Peyer's patch (tissue), 4 donors: ENCODE measurements around the gene HSPA12B. TPM values are rescaled to one million over a fixed set of nuclear protein-coding genes. Genes with fewer than 3 reads are reported as not detected.

Experiments used
- DNase-seq, 3 donors: peaks; one replicate each; pipeline ENCODE4 v3.0.0-alpha.2; 2017 to 2019
- H3K27ac ChIP-seq, 4 donors: fragments of 200-600 bp; sonication (generic); one replicate each; pipeline ENCODE4 v1.5.1; 2016 to 2019
- H3K27me3 ChIP-seq, 2 donors: fragments of 200-600 bp; sonication (generic); one replicate each; pipeline ENCODE4 v1.5.1; 2019
- H3K36me3 ChIP-seq, 3 donors: fragments of 200-600 bp; sonication (generic); one replicate each; pipeline ENCODE4 v1.5.1; 2016 to 2019
- H3K4me1 ChIP-seq, 4 donors: fragments of 200-600 bp; sonication (generic); one replicate each; pipeline ENCODE4 v1.5.1; 2016 to 2019
- H3K4me3 ChIP-seq, 4 donors: fragments of 200-600 bp; sonication (generic); 1 replicate in 3 of 4; 2 replicates in 1 of 4; pipeline ENCODE4 v1.5.1; 2016 to 2019; ENCODE audit warnings: mild to moderate bottlenecking in 1 of 4
- H3K9me3 ChIP-seq, 4 donors: fragments of 200-600 bp; sonication (generic); one replicate each; pipeline ENCODE4 v1.5.1; 2016 to 2019; ENCODE audit warnings: mild to moderate bottlenecking in 1 of 4
- POLR2A ChIP-seq, 2 donors: fragments of 450-650 bp; IDR thresholded peaks; one replicate each; pipeline ENCODE4 v1.5.1; 2017; ENCODE audit warnings: antibody characterized with exemption in 2 of 2, mild to moderate bottlenecking in 2 of 2, moderate library complexity in 2 of 2
- total RNA-seq, 4 donors: library from RNA; depleted of rRNA; stranded (reverse); fragments of >200 nt; gene quantifications; one replicate each; pipeline ENCODE4 v1.1.0, GENCODE V29; 2016
- TF ChIP-seq, protein P1 (sequence below), 6 experiments: fragments of 450-650 bp in 4 of 6; fragments of 200-600 bp in 2 of 6; sonication (generic) in 1 of 6; IDR thresholded peaks; one replicate each; pipeline ENCODE4 v1.5.1; 2017 to 2019; ENCODE audit warnings: antibody characterized with exemption in 6 of 6, mild to moderate bottlenecking in 3 of 6, moderate library complexity in 1 of 6

Gene HSPA12B
- total RNA-seq, 4 donors from 2014 or later = 1.2 to 4.3 (median 2.3) TPM

GRCh38 chr20:3728354-3728753 lies 4.1 kb upstream of the HSPA12B start:
- Histone ChIP-seq H3K4me3 (no peak overlapping the region), H3K27ac (no peak overlapping the region)

DNA sequence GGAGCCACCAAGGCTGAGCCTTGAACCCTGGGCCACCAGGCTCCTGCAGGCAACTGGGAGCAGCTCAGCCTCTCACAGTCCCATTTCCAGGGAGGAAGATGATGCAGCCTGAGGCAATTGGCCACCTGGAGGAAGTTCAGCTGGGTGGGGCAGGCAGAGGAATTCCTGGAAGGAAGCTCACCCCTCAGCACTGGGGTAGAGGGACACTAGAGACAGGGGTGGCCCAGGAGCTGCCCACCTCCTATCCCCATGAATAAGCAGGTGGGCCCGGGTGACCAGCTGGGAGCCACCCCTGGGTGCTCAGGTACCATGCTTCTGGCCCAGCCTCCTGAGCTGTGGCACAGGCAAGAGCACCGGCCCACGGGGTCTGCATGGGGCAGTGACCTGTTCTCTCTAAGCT lies 3.6 kb upstream of the HSPA12B start:
- Histone ChIP-seq H3K9me3 (no peaks in the 10 kb centered on the region), H3K4me1 (peaks cover 0 to 8% (median 0%) of the 10 kb centered on the region in 4 donors), H3K4me3 (no peak overlapping the region), H3K27me3 (peaks cover 0 to 5% of the 10 kb centered on the region in 2 donors), H3K36me3 (no peaks in the 10 kb centered on the region), H3K27ac (no peak overlapping the region)
- no peak for TF ChIP-seq POLR2A (IDR thresholded peaks at IDR 0.05)
- TF ChIP-seq, protein P1, sequence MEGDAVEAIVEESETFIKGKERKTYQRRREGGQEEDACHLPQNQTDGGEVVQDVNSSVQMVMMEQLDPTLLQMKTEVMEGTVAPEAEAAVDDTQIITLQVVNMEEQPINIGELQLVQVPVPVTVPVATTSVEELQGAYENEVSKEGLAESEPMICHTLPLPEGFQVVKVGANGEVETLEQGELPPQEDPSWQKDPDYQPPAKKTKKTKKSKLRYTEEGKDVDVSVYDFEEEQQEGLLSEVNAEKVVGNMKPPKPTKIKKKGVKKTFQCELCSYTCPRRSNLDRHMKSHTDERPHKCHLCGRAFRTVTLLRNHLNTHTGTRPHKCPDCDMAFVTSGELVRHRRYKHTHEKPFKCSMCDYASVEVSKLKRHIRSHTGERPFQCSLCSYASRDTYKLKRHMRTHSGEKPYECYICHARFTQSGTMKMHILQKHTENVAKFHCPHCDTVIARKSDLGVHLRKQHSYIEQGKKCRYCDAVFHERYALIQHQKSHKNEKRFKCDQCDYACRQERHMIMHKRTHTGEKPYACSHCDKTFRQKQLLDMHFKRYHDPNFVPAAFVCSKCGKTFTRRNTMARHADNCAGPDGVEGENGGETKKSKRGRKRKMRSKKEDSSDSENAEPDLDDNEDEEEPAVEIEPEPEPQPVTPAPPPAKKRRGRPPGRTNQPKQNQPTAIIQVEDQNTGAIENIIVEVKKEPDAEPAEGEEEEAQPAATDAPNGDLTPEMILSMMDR (IDR thresholded peaks at IDR 0.05) = no peak
- no peak for DNase-seq

More at GRCh38 chr20:3728354-3728753, 4.1 kb upstream of the HSPA12B start:
- Histone ChIP-seq H3K36me3 (no peaks in the 10 kb centered on the region), H3K4me1 (peaks cover 0 to 4% (median 0%) of the 10 kb centered on the region in 4 donors), H3K27me3 (peaks cover 0 to 5% of the 10 kb centered on the region in 2 donors), H3K9me3 (no peaks in the 10 kb centered on the region)
- no peak for DNase-seq
- TF ChIP-seq POLR2A (IDR thresholded peaks at IDR 0.05) = no peak
- TF ChIP-seq, protein P1 (IDR thresholded peaks at IDR 0.05) = no peak

- Histone ChIP-seq H3K4me3 (no peak overlapping the region), H3K9me3 (no peaks in the 10 kb centered on the region), H3K36me3 (no peaks in the 10 kb centered on the region), H3K4me1 (peaks cover 0 to 13% (median 0%) of the 10 kb centered on the region in 4 donors), H3K27ac (no peak overlapping the region), H3K27me3 (peaks cover 0 to 5% of the 10 kb centered on the region in 2 donors)
- TF ChIP-seq POLR2A (IDR thresholded peaks at IDR 0.05) = no peak
- TF ChIP-seq, protein P1 (IDR thresholded peaks at IDR 0.05) = no peak
- DNase-seq = no peak
Measured at GRCh38 chr20:3729378-3729777, 3.1 kb upstream of the HSPA12B start.

DNA sequence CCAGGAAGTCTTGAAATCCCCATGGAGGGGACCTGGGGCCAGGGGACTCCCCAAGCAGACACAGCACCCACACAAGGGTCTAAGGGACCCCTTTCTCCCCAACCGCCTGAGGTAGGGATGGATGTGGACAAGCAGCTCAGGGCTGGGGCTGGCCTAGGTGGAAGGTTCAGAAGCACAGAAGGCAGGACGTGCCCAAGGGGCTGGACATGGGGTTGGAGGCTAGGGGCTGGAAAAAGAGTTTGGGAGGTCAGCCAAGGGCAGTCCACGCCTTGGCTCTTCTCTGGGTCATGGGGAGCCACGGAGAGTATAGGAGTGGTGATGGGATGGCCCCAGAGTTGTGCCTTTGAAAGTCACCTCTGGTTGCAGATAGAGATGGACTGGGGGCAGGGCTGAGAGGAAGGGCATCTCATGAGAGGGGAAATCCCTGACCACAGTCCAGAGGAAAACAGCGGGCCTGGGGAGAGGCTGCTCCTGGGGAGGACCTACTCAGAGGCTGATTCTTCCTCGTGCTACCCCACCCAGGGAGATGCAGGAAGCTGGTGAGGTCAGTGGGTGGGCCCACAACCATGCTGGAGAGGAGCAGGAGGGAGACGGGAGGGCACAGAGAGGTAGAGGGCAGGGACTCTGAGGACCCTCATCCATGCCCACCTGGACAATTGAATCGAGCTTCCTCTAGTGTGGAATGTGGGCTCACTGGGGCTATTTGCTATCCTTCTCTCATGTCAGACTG lies 2.5 kb upstream of the HSPA12B start:
- Histone ChIP-seq H3K4me1 (peaks cover 0 to 14% (median 0%) of the 10 kb centered on the region in 4 donors), H3K27me3 (peaks cover 0 to 5% of the 10 kb centered on the region in 2 donors), H3K27ac (no peak overlapping the region), H3K4me3 (no peak overlapping the region), H3K36me3 (no peaks in the 10 kb centered on the region), H3K9me3 (no peaks in the 10 kb centered on the region)
- DNase-seq = no peak
- no peak for TF ChIP-seq POLR2A (IDR thresholded peaks at IDR 0.05)
- TF ChIP-seq, protein P1 (IDR thresholded peaks at IDR 0.05) = no peak

GRCh38 chr20:3730803-3731672 lies 1.4 kb upstream of the HSPA12B start:
- no peak for DNase-seq
- Histone ChIP-seq H3K36me3 (no peaks in the 10 kb centered on the region), H3K4me3 (no peak overlapping the region), H3K4me1 (peaks cover 0 to 20% (median 0%) of the 10 kb centered on the region in 4 donors), H3K9me3 (no peaks in the 10 kb centered on the region), H3K27ac (no peak overlapping the region), H3K27me3 (peaks cover 0 to 5% of the 10 kb centered on the region in 2 donors)
- no peak for TF ChIP-seq POLR2A (IDR thresholded peaks at IDR 0.05)
- TF ChIP-seq, protein P1 (IDR thresholded peaks at IDR 0.05) = no peak
